ENCODE data around the gene CALHM5.

- TF ChIP-seq CTCF (IDR thresholded peaks at IDR 0.05) (no peak), POLR2A (IDR thresholded peaks at IDR 0.05) (no peak)
Observed at GRCh38 chr6:116467096-116467495, 44.3 kb upstream of the CALHM5 start.
